SH-SY5Y (cell line): ENCODE data around the gene SAMD11.

Experiments used
- GATA2 ChIP-seq: IDR thresholded peaks from 2 replicates; pipeline ENCODE4 v1.6.1; 2011; ENCODE audit warnings: mild to moderate bottlenecking, low read depth, low read length
- GATA3 ChIP-seq: IDR thresholded peaks from 2 replicates; pipeline ENCODE4 v1.6.1; 2011; ENCODE audit warnings: low read depth, mild to moderate bottlenecking, low read length, moderate library complexity

- TF ChIP-seq GATA2 (no peak), GATA3 (no peak)
Observed at GRCh38 chr1:970242-970972, 46.7 kb downstream of the SAMD11 start.
